NB4 (cell line): ENCODE results near the gene CALD1.

Experiments used
- DNase-seq: peaks from one replicate; pipeline ENCODE4 v3.0.0; 2010; ENCODE audit warnings: low read depth
- H3K4me3 ChIP-seq: one replicate; pipeline ENCODE4 v1.5.1; 2011; ENCODE audit warnings: mild to moderate bottlenecking, low read depth, low read length, moderate library complexity
- CTCF ChIP-seq: IDR thresholded peaks from one replicate; pipeline ENCODE4 v1.5.1; 2012; ENCODE audit warnings: low read depth, low read length
- MAX ChIP-seq: IDR thresholded peaks from 2 replicates; pipeline ENCODE4 v1.6.1; 2011; ENCODE audit warnings: low read depth, low read length
- MYC ChIP-seq: IDR thresholded peaks from 2 replicates; pipeline ENCODE4 v1.6.1; 2011; ENCODE audit warnings: low read depth, low read length
- POLR2A ChIP-seq: IDR thresholded peaks from 2 replicates; pipeline ENCODE4 v1.6.1; 2011; ENCODE audit warnings: mild to moderate bottlenecking; ENCODE audit not compliant: insufficient read length; ENCODE audit errors: extremely low read depth

CALD1 gene

GRCh38 chr7:134780166-134780828, 863 bp downstream of the CALD1 start:
- DNase-seq = no peak
- TF ChIP-seq POLR2A (no peak), MYC (no peak), CTCF (no peak), MAX (no peak)
- H3K4me3 ChIP-seq = no peak overlapping the region

DNA sequence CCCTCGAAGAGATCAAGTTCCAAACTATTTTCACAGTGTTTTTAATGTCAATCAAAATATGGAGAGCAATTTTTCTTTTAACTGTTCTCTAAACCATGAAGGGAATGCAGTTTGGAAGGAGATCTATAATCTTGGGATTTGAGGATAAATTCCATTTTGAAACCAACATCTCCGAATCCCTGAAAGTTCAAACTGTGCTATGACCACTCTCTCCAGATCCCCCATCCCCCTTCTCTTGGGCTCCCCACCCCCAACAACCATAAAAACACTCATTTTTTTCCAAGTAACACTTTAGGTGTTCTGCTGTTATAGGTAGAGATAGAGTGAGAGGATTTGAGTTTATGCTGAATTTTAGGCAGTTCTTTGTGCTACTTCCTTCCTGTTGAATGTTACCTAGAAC, 1.7 kb downstream of the CALD1 start:
- no peak for DNase-seq
- TF ChIP-seq POLR2A (no peak), MAX (no peak), MYC (no peak), CTCF (no peak)
- no peak overlapping the region for H3K4me3 ChIP-seq

GRCh38 chr7:134782121-134782623, 2.7 kb downstream of the CALD1 start:
- H3K4me3 ChIP-seq = no peak overlapping the region
- TF ChIP-seq POLR2A (no peak), MAX (no peak), MYC (no peak), CTCF (no peak)
- DNase-seq = no peak

- TF ChIP-seq CTCF (no peak), MAX (no peak), MYC (no peak), POLR2A (no peak)
- no peak overlapping the region for H3K4me3 ChIP-seq
- no peak for DNase-seq
These were observed 4.0 kb downstream of the CALD1 start for GRCh38 chr7:134783294-134784069.

DNA sequence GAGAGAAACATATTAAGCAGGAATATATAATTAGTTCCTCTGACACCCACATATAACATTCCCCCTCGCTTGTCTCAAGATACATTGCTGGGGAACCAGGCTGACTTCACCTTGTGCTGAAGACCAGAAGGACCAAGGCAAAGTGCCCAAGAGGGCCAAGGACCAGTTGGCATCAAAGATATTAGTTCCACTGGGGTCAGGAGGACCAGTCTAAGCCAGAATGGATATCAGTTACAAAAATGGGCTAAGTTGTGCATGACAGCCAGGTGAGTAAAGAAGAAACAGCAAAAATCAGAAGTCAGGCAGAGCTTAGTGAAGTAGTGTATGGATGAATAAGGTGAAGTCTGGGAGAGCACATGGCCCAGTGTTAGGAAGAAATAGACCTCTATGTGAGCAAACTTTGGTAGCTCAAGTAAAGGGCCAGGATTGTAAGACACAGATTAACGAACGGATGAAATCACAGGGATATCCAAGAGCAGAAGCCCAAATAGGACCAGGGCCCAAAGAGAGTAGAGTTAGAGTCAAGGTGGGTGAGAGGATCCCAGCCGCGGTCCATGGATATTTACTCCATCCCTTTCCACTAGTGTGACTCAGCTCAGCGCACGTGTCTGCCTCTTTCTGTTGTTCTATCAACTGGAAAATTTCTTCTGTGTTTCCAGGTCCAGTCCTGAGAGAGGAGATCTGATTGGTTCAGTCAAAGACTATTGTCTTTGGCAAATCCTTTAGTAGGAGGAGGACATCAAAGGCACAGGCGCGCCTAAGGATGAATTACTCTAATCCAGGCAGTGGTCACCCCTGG, 5.0 kb downstream of the CALD1 start:
- no peak for DNase-seq
- no peak for TF ChIP-seq POLR2A
- TF ChIP-seq MYC = no peak
- no peak for TF ChIP-seq MAX
- no peak for TF ChIP-seq CTCF
- H3K4me3 ChIP-seq = no peak overlapping the region
